Measurements from ENCODE around the gene GBP2. TPM values are rescaled to one million over a fixed set of nuclear protein-coding genes. Genes with fewer than 3 reads are reported as not detected.

Gene GBP2
- total RNA-seq, 1 experiment from 2014 or later: 0.07 TPM

GRCh38 chr1:89064632-89065031, 61.3 kb downstream of the GBP2 start:
- no peak overlapping the region for H3K4me3 ChIP-seq (ENCODE audit: insufficient read depth, low read depth, low read length)

GRCh38 chr1:89063094-89063493, 62.8 kb downstream of the GBP2 start:
- H3K4me3 ChIP-seq (ENCODE audit: insufficient read depth, low read depth, low read length): no peak overlapping the region
- no peaks in the 10 kb centered on the region for H3K36me3 ChIP-seq (replicated peaks; ENCODE audit: control insufficient read depth, insufficient read depth, low read length)
- no peaks in the 10 kb centered on the region for H3K27me3 ChIP-seq (ENCODE audit: control insufficient read depth, insufficient read depth, low read length)
- no peak for DNase-seq

More at GRCh38 chr1:89064632-89065031, 61.3 kb downstream of the GBP2 start:
- H3K36me3 ChIP-seq (replicated peaks; ENCODE audit: control insufficient read depth, insufficient read depth, low read length): no peaks in the 10 kb centered on the region
- no peaks in the 10 kb centered on the region for H3K27me3 ChIP-seq (ENCODE audit: control insufficient read depth, insufficient read depth, low read length)
- no peak for DNase-seq

- Histone ChIP-seq H3K36me3 (replicated peaks; ENCODE audit: control insufficient read depth, insufficient read depth, low read length) (no peaks in the 10 kb centered on the region), H3K4me3 (ENCODE audit: insufficient read depth, low read depth, low read length) (no peak overlapping the region), H3K27me3 (ENCODE audit: control insufficient read depth, insufficient read depth, low read length) (no peaks in the 10 kb centered on the region)
- DNase-seq: no peak
Observed at GRCh38 chr1:89060091-89060490, 65.8 kb downstream of the GBP2 start.

Other genes starting within 250 kb of the GBP2 start
- gene GTF2B, start 234.5 kb downstream of the GBP2 start, total RNA-seq (2014; rRNA removed; shearing (Covaris generic)): 54.3 and 61.1 TPM in 2 replicates
- 33.7 and 45.9 TPM in 2 replicates for gene KYAT3, start 133.5 kb downstream of the GBP2 start, total RNA-seq (2014; rRNA removed; shearing (Covaris generic))
- gene RBMXL1, start 133.5 kb downstream of the GBP2 start, total RNA-seq (2014; rRNA removed; shearing (Covaris generic)): 10.7 and 12.2 TPM in 2 replicates
- not detected in 2 replicates for gene GBP3, start 103.2 kb downstream of the GBP2 start, total RNA-seq (2014; rRNA removed; shearing (Covaris generic))
- not detected in 2 replicates for gene GBP1, start 60.9 kb downstream of the GBP2 start, total RNA-seq (2014; rRNA removed; shearing (Covaris generic))
- gene GBP7, start 49.9 kb upstream of the GBP2 start, total RNA-seq (2014; rRNA removed; shearing (Covaris generic)): not detected in 2 replicates
- gene GBP4, start 72.8 kb upstream of the GBP2 start, total RNA-seq (2014; rRNA removed; shearing (Covaris generic)): 0.07 TPM in 1 of 2 replicates, not detected in the other
- not detected in 2 replicates for gene GBP5, start 146.7 kb upstream of the GBP2 start, total RNA-seq (2014; rRNA removed; shearing (Covaris generic))
- not detected in 2 replicates for gene GBP6, start 237.9 kb upstream of the GBP2 start, total RNA-seq (2014; rRNA removed; shearing (Covaris generic))